ENCODE results near the gene KNDC1. TPM values are rescaled to one million over a fixed set of nuclear protein-coding genes. Genes with fewer than 3 reads are reported as not detected.

KNDC1 gene
- total and polyA plus RNA-seq, 2 of the 4 experiments (the other 2 are of a cell fraction) = 0.18 to 1.1 TPM

DNA sequence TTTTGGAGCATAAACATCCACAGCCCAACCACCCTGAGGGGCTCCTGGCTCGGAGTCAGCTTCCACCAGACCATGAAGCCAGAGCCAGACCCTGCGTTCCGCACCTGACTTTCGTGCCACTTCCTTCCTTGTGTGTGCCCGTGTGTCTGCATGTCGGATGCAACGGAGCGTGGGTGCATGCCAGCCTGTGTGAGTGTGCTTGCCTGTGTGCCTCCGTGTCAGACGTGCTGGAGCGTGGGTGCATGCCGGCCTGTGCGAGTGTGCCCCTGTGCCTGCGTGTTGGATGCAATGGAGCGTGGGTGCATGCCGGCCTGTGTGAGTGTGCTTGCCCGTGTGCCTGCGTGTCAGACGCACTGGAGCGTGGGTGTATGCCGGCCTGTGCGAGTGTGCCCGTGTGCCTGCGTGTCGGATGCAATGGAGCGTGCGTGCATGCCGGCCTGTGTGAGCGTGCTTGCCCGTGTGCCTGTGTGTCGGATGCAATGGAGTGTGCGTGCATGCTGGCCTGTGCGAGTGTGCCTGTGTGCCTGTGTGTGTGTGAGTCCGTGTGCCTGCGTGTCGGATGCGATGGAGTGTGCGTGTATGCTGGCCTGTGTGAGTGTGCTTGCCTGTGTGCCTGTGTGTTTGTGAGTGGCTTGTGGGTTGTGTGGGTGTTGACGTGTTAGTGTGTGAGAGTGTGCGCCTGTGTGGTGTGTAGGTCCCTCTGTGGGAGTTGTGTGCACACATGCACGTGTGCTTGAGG, 28.1 kb upstream of the KNDC1 start:
- H2BK5ac ChIP-seq (ENCODE audit: low read depth, low read length, poor library complexity, severe bottlenecking) = no peak overlapping the region
- no peak overlapping the region for H2BK120ac ChIP-seq (ENCODE audit: low read depth, low read length)
- no peak overlapping the region for H4K91ac ChIP-seq (ENCODE audit: insufficient read depth, low read depth, low read length)
- no peak overlapping the region for H3K9ac ChIP-seq (ENCODE audit: low read depth, low read length)
- peaks cover 1% of the 10 kb centered on the region; the same call in 1 of the 2 replicates for H3K9me3 ChIP-seq (ENCODE audit: control insufficient read depth, insufficient read depth, low read length)
- H2BK20ac ChIP-seq (ENCODE audit: low read depth, low read length) = no peak overlapping the region
- ChIA-PET CTCF (no interaction called here), POLR2A (ENCODE audit: unreplicated experiment) (no interaction called here)
- TF ChIP-seq MXI1 (IDR thresholded peaks at IDR 0.05; ENCODE audit: borderline replicate concordance, low read depth, low read length) (no peak), CEBPB (IDR thresholded peaks at IDR 0.05; ENCODE audit: low read depth, low read length) (no peak), MAFK (IDR thresholded peaks at IDR 0.05; ENCODE audit: low read depth, low read length) (no peak), POLR2A (IDR thresholded peaks at IDR 0.05; ENCODE audit: low read depth, low read length) (no peak), CHD1 (IDR thresholded peaks at IDR 0.05; ENCODE audit: low read depth, low read length) (no peak), RCOR1 (IDR thresholded peaks at IDR 0.05; ENCODE audit: insufficient replicate concordance, low read length) (no peak), MAZ (IDR thresholded peaks at IDR 0.05; ENCODE audit: borderline replicate concordance, low read depth, low read length) (no peak), RFX5 (IDR thresholded peaks at IDR 0.05; ENCODE audit: low read depth, low read length) (no peak), SMC3 (IDR thresholded peaks at IDR 0.05; ENCODE audit: low read depth, low read length) (no peak), RAD21 (IDR thresholded peaks at IDR 0.05; ENCODE audit: low read length) (no peak), FOS (IDR thresholded peaks at IDR 0.05; ENCODE audit: low read depth, low read length) (no peak), NFE2L2 (IDR thresholded peaks at IDR 0.05; ENCODE audit: low read depth, low read length) (no peak)
- TF ChIP-seq, protein P1, sequence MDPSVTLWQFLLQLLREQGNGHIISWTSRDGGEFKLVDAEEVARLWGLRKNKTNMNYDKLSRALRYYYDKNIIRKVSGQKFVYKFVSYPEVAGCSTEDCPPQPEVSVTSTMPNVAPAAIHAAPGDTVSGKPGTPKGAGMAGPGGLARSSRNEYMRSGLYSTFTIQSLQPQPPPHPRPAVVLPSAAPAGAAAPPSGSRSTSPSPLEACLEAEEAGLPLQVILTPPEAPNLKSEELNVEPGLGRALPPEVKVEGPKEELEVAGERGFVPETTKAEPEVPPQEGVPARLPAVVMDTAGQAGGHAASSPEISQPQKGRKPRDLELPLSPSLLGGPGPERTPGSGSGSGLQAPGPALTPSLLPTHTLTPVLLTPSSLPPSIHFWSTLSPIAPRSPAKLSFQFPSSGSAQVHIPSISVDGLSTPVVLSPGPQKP (IDR thresholded peaks at IDR 0.05; ENCODE audit: borderline replicate concordance, low read depth, low read length) = no peak
- TF ChIP-seq, protein P2, sequence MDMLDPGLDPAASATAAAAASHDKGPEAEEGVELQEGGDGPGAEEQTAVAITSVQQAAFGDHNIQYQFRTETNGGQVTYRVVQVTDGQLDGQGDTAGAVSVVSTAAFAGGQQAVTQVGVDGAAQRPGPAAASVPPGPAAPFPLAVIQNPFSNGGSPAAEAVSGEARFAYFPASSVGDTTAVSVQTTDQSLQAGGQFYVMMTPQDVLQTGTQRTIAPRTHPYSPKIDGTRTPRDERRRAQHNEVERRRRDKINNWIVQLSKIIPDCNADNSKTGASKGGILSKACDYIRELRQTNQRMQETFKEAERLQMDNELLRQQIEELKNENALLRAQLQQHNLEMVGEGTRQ (IDR thresholded peaks at IDR 0.05; ENCODE audit: low read depth, low read length) = no peak
- no peak overlapping the region for H4K5ac ChIP-seq (ENCODE audit: low read depth, low read length)
- no peak overlapping the region for H3K14ac ChIP-seq (replicated peaks; ENCODE audit: low read depth, low read length)
- no peak overlapping the region for H4K8ac ChIP-seq (ENCODE audit: low read depth in 2 of 2, low read length in 2 of 2)
- no peak overlapping the region for H3K4me2 ChIP-seq (ENCODE audit: low read depth, low read length)
- H3K4ac ChIP-seq (ENCODE audit: low read depth, low read length) = no peak overlapping the region
- no peaks in the 10 kb centered on the region for H3K4me1 ChIP-seq (ENCODE audit: control insufficient read depth, insufficient read depth, low read length)
- H3K56ac ChIP-seq (ENCODE audit: extremely low read depth, insufficient read depth, low read length) = no peak overlapping the region
- DNase-seq (no peak), ATAC-seq (ENCODE audit: low read depth) (no peak)
- in situ Hi-C loops (cut with MboI; ENCODE audit: low sequenced_read_pairs) (loop anchor here (25.0 kb wide), 1 partner anchor 470 kb away; no protein-coding TSS in a partner anchor), intact Hi-C loops (cut with micrococcal nuclease) (no loop called here), dilution Hi-C loops (cut with HindIII; ENCODE audit: low sequenced_read_pairs, unreplicated experiment) (no loop called here)
- no peak overlapping the region for H2AFZ ChIP-seq (replicated peaks; ENCODE audit: low read length, poor library complexity)
- H3K23ac ChIP-seq (ENCODE audit: low read depth, low read length) = no peak overlapping the region
- H2BK15ac ChIP-seq (ENCODE audit: low read depth, low read length) = no peak overlapping the region
- no peaks in the 10 kb centered on the region for H4K20me1 ChIP-seq (ENCODE audit: insufficient read depth, low read length)
- BruUV-seq (replicated peaks) = no TSS peak
- H3K4me3 ChIP-seq (ENCODE audit: insufficient read depth, low read depth, low read length) = no peak overlapping the region
- H3K36me3 ChIP-seq (ENCODE audit: control insufficient read depth, insufficient read depth, low read length) = no peaks in the 10 kb centered on the region
- H3K18ac ChIP-seq (ENCODE audit: low read depth, low read length) = no peak overlapping the region
- no peaks in the 10 kb centered on the region for H3K79me1 ChIP-seq (ENCODE audit: low read depth in 1 of 2, low read length in 2 of 2)
- no peak overlapping the region for H2AK5ac ChIP-seq (ENCODE audit: low read depth, low read length)
- H3K27ac ChIP-seq (ENCODE audit: insufficient read depth, low read length) = no peak overlapping the region
- H3K9me1 ChIP-seq (ENCODE audit: insufficient read depth, low read length) = no peaks in the 10 kb centered on the region
- H3K27me3 ChIP-seq (ENCODE audit: control insufficient read depth, insufficient read depth, low read length) = peaks cover 3% of the 10 kb centered on the region; the same call in 1 of the 2 replicates
- 83% methylated on average over 29 of the region's 41 CpGs; no CpG with 5 or more reads in 1 of the 2 experiments for WGBS, 2 experiments (ENCODE audit: extremely low coverage in 2 of 2, insufficient read length in 1 of 2)
- no peak overlapping the region for H2AK9ac ChIP-seq (replicated peaks; ENCODE audit: low read depth, low read length, poor library complexity)
